Uterus (tissue), 2 donors: ENCODE data around the gene ERC2.

Experiments used
- POLR2A ChIP-seq, 2 donors: fragments of 450-650 bp; IDR thresholded peaks; one replicate each; pipeline ENCODE4 v1.6.1; 2016; ENCODE audit warnings: antibody characterized with exemption in 2 of 2, mild to moderate bottlenecking in 1 of 2, moderate library complexity in 1 of 2
- TF ChIP-seq, protein P1 (sequence below), 4 experiments: fragments of 200-600 bp in 2 of 4; fragments of 450-650 bp in 2 of 4; sonication (generic) in 2 of 4; IDR thresholded peaks; one replicate each; pipeline ENCODE4 v1.5.1; 2016 to 2019; ENCODE audit warnings: antibody characterized with exemption in 4 of 4, mild to moderate bottlenecking in 2 of 4, moderate library complexity in 1 of 4

DNA sequence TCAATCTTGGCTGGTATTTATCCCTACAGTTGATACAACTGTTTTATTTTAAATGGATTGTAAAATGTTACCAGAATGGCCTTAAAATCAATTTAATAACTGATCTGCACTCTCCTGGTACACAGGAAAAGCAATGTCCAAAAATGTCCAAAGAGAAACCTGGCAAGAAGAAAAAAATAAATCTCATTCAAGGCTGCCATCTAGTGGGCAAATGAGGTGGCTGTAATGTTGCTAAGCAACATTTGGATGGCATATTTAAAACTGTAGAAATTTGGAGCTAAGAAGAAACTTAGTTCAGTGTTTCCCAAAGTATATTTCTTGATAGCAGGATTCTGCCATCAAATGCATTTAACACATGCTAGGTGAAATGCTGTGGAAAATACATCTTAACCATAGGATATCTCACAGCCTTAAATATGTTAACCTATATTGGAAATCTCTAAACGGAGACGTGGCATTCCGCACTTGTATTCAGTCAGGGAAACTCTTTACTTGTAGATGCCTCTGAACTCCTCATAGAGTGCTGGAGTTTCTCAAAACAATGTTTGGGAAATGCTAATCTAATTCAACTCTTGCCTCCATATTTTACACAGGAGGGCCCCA lies 216.8 kb downstream of the ERC2 start:
- TF ChIP-seq, protein P1, sequence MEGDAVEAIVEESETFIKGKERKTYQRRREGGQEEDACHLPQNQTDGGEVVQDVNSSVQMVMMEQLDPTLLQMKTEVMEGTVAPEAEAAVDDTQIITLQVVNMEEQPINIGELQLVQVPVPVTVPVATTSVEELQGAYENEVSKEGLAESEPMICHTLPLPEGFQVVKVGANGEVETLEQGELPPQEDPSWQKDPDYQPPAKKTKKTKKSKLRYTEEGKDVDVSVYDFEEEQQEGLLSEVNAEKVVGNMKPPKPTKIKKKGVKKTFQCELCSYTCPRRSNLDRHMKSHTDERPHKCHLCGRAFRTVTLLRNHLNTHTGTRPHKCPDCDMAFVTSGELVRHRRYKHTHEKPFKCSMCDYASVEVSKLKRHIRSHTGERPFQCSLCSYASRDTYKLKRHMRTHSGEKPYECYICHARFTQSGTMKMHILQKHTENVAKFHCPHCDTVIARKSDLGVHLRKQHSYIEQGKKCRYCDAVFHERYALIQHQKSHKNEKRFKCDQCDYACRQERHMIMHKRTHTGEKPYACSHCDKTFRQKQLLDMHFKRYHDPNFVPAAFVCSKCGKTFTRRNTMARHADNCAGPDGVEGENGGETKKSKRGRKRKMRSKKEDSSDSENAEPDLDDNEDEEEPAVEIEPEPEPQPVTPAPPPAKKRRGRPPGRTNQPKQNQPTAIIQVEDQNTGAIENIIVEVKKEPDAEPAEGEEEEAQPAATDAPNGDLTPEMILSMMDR (IDR thresholded peaks at IDR 0.05) = peak; percentile 65 to 73 (median 72)
- no peak for TF ChIP-seq POLR2A (IDR thresholded peaks at IDR 0.05)
